ENCODE data around the gene HACD3. TPM values are rescaled to one million over a fixed set of nuclear protein-coding genes. Genes with fewer than 3 reads are reported as not detected.
A peak's percentile ranks its signal among the peaks of the same experiment; 100 is the strongest.

Gene HACD3
- total RNA-seq, 2 donors from 2014 or later: 41.6 to 91.4 TPM

GRCh38 chr15:65532738-65533051 lies 2.4 kb downstream of the HACD3 start:
- Histone ChIP-seq H3K27me3 (replicated peaks; ENCODE audit: insufficient read depth) (no peaks in the 10 kb centered on the region), H3K36me3 (no peaks in the 10 kb centered on the region), H3K27ac (peak overlapping the region in 1 of 2 donors; percentile 3), H3K4me3 (no peak overlapping the region), H3K4me1 (replicated peaks) (peaks cover 16% of the 10 kb centered on the region), H3K9me3 (no peaks in the 10 kb centered on the region)
- no peak for DNase-seq (ENCODE audit: low spot score)
- TF ChIP-seq POLR2A (IDR thresholded peaks at IDR 0.05) (no peak), POLR2AphosphoS5 (IDR thresholded peaks at IDR 0.05) (no peak)
- TF ChIP-seq, protein P1, sequence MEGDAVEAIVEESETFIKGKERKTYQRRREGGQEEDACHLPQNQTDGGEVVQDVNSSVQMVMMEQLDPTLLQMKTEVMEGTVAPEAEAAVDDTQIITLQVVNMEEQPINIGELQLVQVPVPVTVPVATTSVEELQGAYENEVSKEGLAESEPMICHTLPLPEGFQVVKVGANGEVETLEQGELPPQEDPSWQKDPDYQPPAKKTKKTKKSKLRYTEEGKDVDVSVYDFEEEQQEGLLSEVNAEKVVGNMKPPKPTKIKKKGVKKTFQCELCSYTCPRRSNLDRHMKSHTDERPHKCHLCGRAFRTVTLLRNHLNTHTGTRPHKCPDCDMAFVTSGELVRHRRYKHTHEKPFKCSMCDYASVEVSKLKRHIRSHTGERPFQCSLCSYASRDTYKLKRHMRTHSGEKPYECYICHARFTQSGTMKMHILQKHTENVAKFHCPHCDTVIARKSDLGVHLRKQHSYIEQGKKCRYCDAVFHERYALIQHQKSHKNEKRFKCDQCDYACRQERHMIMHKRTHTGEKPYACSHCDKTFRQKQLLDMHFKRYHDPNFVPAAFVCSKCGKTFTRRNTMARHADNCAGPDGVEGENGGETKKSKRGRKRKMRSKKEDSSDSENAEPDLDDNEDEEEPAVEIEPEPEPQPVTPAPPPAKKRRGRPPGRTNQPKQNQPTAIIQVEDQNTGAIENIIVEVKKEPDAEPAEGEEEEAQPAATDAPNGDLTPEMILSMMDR (IDR thresholded peaks at IDR 0.05): no peak
- 38% methylated on average over 1 of the region's 1 CpG for WGBS
- intact Hi-C loops (cut with DNase I): no loop called here

- Histone ChIP-seq H3K27ac (peak overlapping the region in 1 of 2 donors; percentile 3), H3K9me3 (no peaks in the 10 kb centered on the region), H3K36me3 (no peaks in the 10 kb centered on the region), H3K27me3 (replicated peaks; ENCODE audit: insufficient read depth) (no peaks in the 10 kb centered on the region), H3K4me3 (no peak overlapping the region), H3K4me1 (replicated peaks) (peaks cover 16% of the 10 kb centered on the region)
- intact Hi-C loops (cut with DNase I): no loop called here
- WGBS: 48% methylated on average over 5 of the region's 5 CpGs
- DNase-seq (ENCODE audit: low spot score): no peak
- TF ChIP-seq, protein P1 (IDR thresholded peaks at IDR 0.05): no peak
- no peak for TF ChIP-seq POLR2A (IDR thresholded peaks at IDR 0.05)
Measured at GRCh38 chr15:65533057-65533756, 2.9 kb downstream of the HACD3 start.

- intact Hi-C loops (cut with DNase I): no loop called here
- Histone ChIP-seq H3K27ac (no peak overlapping the region), H3K36me3 (no peaks in the 10 kb centered on the region), H3K4me1 (replicated peaks) (peaks cover 16% of the 10 kb centered on the region), H3K27me3 (replicated peaks; ENCODE audit: insufficient read depth) (no peaks in the 10 kb centered on the region), H3K9me3 (no peaks in the 10 kb centered on the region), H3K4me3 (no peak overlapping the region)
- TF ChIP-seq POLR2A (IDR thresholded peaks at IDR 0.05) (no peak), POLR2AphosphoS5 (IDR thresholded peaks at IDR 0.05) (no peak)
- TF ChIP-seq, protein P1 (IDR thresholded peaks at IDR 0.05): no peak
- WGBS: 96% methylated on average over 4 of the region's 4 CpGs
- no peak for DNase-seq (ENCODE audit: low spot score)
Measured at GRCh38 chr15:65535192-65535591, 4.9 kb downstream of the HACD3 start.

DNA sequence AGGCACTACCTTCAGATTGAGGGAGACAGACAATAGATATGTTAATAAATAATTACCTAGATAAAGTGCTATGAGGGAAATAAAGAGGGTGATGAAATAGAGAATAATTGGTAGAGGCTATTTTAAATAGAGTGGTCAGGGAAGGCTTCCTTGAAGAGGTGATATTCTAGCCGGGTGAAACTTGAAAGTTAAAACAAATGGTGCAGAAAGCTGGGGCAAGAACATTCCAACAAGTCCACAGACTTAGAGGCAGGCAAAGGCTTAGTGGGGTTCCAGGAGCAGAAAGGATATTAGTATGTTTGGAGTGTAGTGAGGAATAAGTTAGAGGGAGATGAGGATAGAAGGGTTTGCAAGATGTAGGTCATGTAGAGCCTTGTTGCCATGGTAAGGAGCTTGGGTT lies 10.1 kb downstream of the HACD3 start:
- TF ChIP-seq POLR2AphosphoS5 (IDR thresholded peaks at IDR 0.05) (no peak), POLR2A (IDR thresholded peaks at IDR 0.05) (no peak)
- TF ChIP-seq, protein P1 (IDR thresholded peaks at IDR 0.05): no peak
- H3K27ac ChIP-seq: no peak overlapping the region
- WGBS: 97% methylated on average over 1 of the region's 1 CpG
- no peak overlapping the region for H3K4me3 ChIP-seq
- H3K27me3 ChIP-seq (replicated peaks; ENCODE audit: insufficient read depth): no peaks in the 10 kb centered on the region
- H3K36me3 ChIP-seq: no peaks in the 10 kb centered on the region
- H3K9me3 ChIP-seq: no peaks in the 10 kb centered on the region
- H3K4me1 ChIP-seq (replicated peaks): no peaks in the 10 kb centered on the region
- intact Hi-C loops (cut with DNase I): no loop called here
- no peak for DNase-seq (ENCODE audit: low spot score)

GRCh38 chr15:65541231-65541820 lies 11.1 kb downstream of the HACD3 start:
- WGBS: 74% methylated on average over 3 of the region's 3 CpGs

More at GRCh38 chr15:65541231-65541820, 11.1 kb downstream of the HACD3 start:
- intact Hi-C loops (cut with DNase I): no loop called here
- H3K27ac ChIP-seq: no peak overlapping the region
- no peak for DNase-seq (ENCODE audit: low spot score)
- no peaks in the 10 kb centered on the region for H3K36me3 ChIP-seq
- no peaks in the 10 kb centered on the region for H3K27me3 ChIP-seq (replicated peaks; ENCODE audit: insufficient read depth)
- H3K4me1 ChIP-seq (replicated peaks): no peaks in the 10 kb centered on the region
- H3K9me3 ChIP-seq: no peaks in the 10 kb centered on the region
- no peak overlapping the region for H3K4me3 ChIP-seq
- TF ChIP-seq, protein P1 (IDR thresholded peaks at IDR 0.05): no peak
- no peak for TF ChIP-seq POLR2A (IDR thresholded peaks at IDR 0.05)
- peak; percentile 63 for TF ChIP-seq POLR2AphosphoS5 (IDR thresholded peaks at IDR 0.05)

Data from prostate gland (tissue), 2 donors.